NCI-H1436 treated with DMSO at 0.1 percent for 48 hours (cell line): Measurements from ENCODE around the gene ZNF132.
"Not testable (repeated sequence)": the region's sequence is repeated elsewhere in the genome, so short reads cannot be mapped to it uniquely, and the experiment has no call there.

Experiments used
- DNase-seq: peaks from one replicate; lab custom pipeline; 2025; lab: John Stamatoyannopoulos, UW

The ZNF132 gene

DNA sequence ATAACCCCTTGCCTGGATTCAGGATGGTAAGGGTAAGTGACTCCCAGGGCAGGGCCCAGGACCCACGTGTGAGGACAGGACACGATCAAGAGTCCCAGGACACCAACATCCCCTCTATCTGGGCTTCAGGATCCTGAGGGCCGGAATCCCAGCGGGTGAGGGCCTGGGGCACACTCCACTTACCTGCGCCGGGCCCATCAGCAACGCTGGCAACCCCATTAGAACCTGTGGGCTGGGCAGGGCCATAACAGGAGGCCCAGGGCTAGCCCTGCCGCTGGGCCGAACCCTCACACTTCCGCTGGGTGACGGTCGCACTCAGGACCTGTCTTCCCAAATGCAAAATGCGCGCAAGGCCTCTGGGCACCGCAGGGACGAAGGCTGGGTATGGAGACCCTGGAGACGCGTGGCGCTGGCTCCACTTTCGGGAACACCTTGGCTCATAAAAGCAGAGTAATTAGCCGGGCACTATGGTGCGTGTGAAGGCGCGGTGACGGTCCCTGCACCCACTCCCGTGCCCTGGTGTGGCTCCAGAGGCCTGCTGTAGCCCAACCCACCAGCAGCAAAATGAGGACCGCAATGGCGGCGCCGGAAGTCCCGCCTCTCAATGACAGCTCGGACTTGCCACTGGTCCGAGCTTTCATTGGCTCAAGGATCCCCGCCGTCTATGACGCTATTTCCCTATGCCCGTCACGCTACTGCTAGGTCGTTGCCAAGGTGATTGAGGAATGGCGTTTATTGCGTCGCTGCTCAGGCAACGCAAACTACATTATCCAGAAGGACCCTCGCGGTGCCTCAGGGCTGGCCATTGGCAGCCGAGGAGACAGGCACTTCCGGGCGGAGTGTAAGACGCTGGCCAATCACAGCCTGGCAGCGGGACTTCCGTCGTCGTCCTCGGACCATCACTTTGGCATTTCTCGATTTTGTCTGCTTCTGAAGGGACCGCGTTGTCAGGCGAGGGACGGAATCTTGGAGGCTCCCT is at the start of gene ZNF132:
ZNF132 (minus strand) TSS at position 578 of the 979 bp plus-strand sequence; CDS start at position 246, 332 bp downstream.
- DNase-seq = peak; percentile 99

DNA sequence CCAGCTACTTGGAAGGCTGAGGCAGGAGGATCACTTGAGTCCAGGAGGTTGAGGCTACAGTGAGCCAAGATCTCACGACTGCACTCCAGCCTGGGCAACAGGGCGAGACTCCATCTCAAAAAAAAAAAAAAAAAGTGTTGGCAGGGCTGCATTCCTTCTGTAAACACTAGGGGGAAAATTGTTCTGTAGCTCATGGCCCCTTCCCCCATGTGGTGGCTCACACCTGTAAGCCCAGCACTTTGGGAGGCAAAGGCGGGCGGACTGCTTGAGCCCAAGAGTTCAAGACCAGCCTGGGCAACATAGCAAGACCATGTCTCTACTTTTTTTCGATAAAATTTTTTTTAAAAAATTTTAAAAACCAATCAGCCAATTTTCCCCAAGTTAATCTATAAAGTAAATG is 44.4 kb upstream of the ZNF132 start:
- DNase-seq = not testable (repeated sequence)

DNA sequence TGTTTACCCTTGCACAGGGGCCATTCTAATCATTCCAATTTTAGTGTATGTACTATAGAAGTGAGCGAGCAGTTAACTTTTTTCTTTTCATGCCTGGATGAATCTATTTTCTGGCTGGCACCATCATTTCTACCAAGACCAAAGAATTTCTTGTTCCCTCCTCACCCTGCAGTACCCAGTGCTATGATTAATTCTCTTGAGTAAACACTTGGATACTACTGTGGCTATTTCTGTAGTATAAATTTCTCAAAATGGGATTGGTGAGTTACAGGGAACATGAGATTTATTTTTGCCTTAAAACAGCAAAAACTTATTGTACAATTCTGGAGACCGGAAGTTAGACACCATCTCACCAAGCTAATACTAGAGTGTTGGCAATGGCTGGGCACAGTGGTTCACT is 43.8 kb upstream of the ZNF132 start:
- no peak for DNase-seq

DNA sequence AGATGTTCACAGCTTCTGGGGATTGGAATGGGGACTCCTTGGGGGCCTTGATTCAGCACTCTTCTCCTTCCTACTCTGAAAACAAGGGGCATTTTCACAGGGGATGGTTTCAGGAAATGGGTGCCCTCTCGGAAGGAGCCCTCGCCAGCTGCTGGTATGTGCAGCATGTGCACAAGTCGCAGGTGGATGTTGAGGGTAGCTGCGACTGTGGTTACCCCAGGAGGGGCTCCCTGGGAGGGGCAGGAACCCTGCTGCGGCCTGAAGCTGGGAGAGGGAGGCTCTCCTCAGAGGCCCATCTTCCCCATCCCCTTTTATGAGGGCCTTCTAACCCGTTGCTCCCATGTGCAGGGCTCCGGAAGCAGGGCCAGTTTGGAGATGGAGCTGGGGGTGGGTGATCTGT is 42.4 kb upstream of the ZNF132 start:
- no peak for DNase-seq

- no peak for DNase-seq
These were observed 40.9 kb upstream of the ZNF132 start for GRCh38 chr19:58480831-58481230.

DNA sequence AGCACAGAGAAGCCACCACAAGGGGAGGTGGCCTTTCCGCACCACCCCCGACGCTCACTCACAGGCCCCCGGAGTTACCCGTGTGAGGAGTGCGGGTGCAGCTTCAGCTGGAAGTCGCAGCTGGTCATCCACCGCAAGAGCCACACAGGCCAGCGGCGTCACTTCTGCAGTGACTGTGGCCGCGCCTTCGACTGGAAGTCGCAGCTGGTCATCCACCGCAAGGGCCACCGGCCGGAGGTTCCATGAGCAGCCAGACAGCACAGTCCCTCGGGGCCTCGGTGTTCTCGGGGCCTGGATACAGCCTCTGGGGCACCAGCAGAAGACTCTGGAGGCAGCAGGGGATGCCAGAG is 40.5 kb upstream of the ZNF132 start:
- DNase-seq = no peak

- DNase-seq = no peak
These were observed 40.0 kb upstream of the ZNF132 start for GRCh38 chr19:58479736-58480480.

GRCh38 chr19:58479303-58479702 is 39.4 kb upstream of the ZNF132 start:
- DNase-seq = no peak

DNA sequence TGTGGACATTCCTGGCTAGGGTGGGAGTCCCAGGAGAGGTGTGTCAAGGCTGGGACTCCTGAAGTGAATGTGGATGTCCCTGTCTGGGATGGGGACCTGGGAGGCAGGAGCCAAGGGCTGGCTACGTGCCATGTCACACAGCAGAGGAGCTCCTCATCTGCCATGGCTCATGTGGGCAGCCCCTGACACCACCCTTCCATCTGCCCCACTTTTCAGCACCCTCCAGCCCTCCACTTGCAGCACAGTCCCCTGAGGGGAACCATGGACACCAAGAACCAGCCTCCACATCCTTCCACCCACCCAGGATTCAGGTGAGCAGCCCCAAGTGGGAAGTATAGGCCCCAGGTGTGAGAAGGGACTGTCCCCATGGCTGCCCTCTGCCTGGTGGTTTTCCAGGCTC is 37.9 kb upstream of the ZNF132 start:
- DNase-seq = no peak

DNA sequence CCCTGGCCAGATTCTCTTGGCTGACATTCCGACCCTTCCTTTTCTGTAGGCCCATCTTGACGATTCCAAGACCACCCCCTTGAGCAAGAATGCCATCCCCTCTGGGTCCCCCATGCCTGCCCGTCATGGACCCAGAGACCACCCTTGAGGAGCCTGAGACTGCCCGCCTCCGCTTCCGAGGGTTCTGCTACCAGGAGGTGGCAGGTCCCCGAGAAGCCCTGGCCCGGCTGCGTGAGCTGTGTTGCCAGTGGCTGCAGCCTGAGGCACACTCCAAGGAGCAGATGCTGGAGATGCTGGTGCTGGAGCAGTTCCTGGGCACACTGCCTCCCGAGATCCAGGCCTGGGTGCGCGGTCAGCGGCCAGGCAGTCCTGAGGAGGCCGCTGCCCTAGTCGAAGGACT is 37.2 kb upstream of the ZNF132 start:
- DNase-seq = no peak

- DNase-seq = no peak
These were observed 36.6 kb upstream of the ZNF132 start for GRCh38 chr19:58476498-58477015.

DNA sequence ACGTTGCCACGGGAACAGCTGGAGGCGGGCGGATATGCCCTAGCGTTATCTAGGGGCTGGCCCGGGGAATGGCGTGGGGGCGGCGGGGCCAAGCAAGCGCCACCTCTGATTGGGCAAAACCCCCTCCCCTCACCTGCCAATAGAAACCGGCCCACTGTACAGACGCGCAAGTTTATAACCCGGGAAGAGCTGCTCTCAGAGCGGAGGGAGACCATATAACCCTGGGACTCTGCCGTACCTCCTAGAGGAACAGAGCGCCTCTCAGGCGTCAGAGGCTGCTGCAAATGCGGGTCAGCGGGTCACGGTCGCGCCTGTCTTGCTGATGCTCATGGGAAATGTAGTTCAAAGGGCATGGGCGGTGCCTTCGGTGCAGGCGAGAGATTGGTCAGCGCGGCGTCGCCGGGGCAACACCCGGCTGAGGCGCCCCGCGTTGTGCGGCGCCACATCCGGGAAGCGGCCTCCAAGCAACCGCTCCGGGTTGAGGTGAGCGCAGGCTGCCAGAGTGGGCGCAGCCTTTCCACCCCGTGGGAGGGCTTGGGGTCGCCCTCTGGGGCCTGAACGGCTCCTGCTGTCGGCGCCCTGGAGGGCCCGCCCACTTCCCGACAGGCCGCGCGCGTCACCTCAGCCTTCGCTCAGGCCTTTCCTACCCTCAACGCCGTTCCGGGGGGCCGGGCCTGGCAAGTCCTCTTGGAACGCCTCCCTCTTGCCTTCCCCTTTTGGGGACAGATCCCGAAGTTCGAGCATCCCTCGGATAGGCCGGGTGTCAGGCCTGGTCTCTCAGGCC is 36.0 kb upstream of the ZNF132 start, which contains the start of gene ZNF446:
ZNF446 (plus strand) TSS at position 639 of the 784 bp plus-strand sequence. CDS start 867 bp downstream, outside the sequence.
- peak; percentile 75 for DNase-seq

GRCh38 chr19:58474997-58475713 is 35.2 kb upstream of the ZNF132 start:
- DNase-seq = no peak

GRCh38 chr19:58474291-58474996 is 34.5 kb upstream of the ZNF132 start:
- DNase-seq = no peak

GRCh38 chr19:58473775-58474174 is 33.8 kb upstream of the ZNF132 start:
- no peak for DNase-seq

DNA sequence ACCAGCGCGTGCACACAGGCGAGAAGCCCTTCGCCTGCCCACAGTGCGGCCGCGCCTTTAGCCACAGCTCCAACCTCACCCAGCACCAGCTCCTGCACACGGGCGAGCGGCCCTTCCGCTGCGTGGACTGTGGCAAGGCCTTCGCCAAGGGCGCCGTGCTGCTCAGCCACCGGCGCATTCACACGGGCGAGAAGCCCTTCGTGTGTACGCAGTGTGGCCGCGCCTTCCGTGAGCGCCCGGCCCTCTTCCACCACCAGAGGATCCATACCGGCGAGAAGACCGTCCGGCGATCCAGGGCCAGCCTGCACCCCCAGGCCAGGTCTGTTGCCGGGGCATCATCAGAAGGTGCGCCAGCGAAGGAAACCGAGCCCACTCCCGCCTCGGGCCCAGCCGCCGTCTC is 31.8 kb upstream of the ZNF132 start:
- no peak for DNase-seq

DNA sequence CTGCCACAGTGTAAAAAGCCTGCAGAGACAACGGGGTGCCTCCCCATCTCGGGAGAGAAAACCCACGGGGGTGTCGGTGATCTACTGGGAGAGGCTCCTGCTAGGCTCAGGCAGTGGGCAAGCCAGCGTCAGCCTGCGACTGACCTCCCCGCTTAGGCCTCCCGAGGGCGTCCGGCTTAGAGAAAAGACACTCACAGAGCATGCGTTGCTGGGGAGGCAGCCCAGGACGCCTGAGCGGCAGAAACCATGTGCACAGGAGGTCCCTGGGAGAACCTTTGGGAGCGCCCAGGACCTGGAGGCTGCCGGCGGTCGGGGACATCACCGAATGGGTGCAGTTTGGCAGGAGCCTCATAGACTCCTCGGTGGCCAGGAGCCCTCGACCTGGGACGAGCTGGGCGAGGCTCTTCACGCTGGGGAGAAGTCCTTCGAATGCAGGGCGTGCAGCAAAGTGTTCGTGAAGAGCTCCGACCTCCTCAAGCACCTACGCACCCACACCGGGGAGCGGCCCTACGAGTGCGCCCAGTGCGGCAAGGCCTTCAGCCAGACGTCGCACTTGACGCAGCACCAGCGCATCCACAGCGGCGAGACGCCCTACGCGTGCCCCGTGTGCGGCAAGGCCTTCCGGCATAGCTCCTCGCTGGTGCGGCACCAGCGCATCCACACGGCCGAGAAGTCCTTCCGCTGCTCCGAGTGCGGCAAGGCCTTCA is 31.0 kb upstream of the ZNF132 start:
- not testable (repeated sequence) for DNase-seq

DNA sequence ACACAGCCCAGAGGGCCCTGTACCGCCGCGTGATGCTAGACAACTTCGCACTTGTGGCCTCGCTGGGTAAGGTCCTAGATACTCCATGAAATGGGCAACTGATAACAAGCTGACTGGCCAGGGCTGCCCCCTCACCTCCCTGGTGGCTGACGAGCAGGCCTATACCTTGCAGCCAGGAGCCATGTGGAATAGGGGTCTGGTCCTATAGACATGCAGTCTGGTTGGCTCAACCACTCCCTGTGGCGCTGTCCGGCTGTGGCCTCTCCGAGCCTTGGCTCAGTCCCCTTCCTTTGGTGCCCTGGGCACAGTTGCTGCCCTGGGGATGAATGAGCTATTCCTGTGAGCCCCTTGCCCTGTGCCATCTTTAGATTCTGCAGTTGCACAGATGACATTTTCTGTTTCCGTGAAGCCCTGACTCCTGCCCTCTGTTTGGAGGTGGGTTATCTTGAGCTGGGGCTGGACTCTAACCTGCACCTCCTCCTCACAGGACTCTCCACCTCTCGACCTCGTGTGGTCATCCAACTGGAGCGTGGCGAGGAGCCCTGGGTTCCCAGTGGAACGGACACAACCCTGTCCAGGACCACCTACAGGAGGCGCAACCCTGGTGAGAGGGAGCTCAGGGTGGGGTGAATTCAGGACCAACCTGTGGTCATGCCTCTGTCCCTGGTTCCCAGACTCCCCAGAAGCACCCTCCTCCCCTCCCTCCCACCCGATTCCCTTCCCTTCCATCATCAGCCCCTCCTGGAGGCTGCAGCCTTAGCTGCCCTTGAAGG is 29.5 kb upstream of the ZNF132 start:
- DNase-seq = no peak

DNA sequence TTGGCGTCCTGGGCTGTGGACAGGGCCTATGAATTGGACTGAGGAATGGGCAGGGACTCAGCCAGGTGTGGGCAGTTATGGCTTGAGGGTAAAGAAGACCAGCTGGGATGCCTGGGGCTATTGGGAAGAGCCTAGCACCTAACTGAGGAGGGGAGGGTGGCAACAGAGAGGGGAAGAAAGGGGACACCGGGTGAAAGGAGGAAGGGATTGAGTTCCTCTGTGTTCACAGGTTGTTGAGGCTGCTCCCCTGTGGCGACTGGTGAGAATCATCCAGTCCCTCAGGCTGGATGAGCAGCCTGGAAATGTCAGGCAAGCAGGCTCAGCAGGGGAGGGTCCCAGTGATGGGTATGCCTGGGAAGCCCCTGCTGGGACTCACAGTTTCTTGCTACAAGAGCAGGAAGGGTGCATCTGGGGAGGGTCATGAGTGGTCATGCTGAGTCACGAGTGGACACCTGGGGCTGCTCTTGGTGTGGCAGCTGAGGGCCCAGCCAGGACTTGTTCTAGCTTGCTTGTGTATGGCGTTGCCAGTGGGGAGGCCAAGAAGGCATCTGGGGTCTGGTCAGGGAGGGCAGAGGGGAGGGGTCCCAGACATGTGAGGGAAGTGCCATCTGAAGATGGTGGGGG is 28.4 kb upstream of the ZNF132 start:
- no peak for DNase-seq
